IPS DF 6.9 (cell line): Measurements from ENCODE around the gene SMYD5.
"Not testable (repeated sequence)": the region's sequence is repeated elsewhere in the genome, so short reads cannot be mapped to it uniquely, and the experiment has no call there.

Source experiments
- DNase-seq: peaks from one replicate; pipeline ENCODE4 v3.0.0-alpha.2; 2013; ENCODE audit warnings: low read depth, low spot score
- H3K27ac ChIP-seq: one replicate; pipeline ENCODE4 v1.5.1; 2013; ENCODE audit warnings: low read length, control low read depth
- H3K27me3 ChIP-seq: 2 replicates; pipeline ENCODE4 v1.6.1; 2013; ENCODE audit warnings: mild to moderate bottlenecking, low read length; ENCODE audit not compliant: control insufficient read depth, insufficient read depth
- H3K36me3 ChIP-seq: 2 replicates; pipeline ENCODE4 v1.6.1; 2013; ENCODE audit warnings: low read length; ENCODE audit not compliant: control insufficient read depth, insufficient read depth
- H3K4me1 ChIP-seq: 2 replicates; pipeline ENCODE4 v1.6.1; 2013; ENCODE audit warnings: low read length; ENCODE audit not compliant: control insufficient read depth, insufficient read depth
- H3K4me3 ChIP-seq: 2 replicates; pipeline ENCODE4 v1.5.1; 2013; ENCODE audit warnings: mild to moderate bottlenecking, low read length
- H3K9me3 ChIP-seq: 2 replicates; pipeline ENCODE4 v1.6.1; 2013; ENCODE audit warnings: low read length, inconsistent platforms; ENCODE audit not compliant: control insufficient read depth, insufficient read depth
- WGBS: extraction: QIAGEN DNeasy Blood & Tissue Kit; methylation state at CpG from one replicate; pipeline ENCODE4 v1.1.7; 2013; ENCODE audit warnings: mixed read lengths, missing lambda C conversion rate; ENCODE audit not compliant: insufficient read length, insufficient coverage; 5-methylcytosine and 5-hydroxymethylcytosine counted together

The SMYD5 gene

DNA sequence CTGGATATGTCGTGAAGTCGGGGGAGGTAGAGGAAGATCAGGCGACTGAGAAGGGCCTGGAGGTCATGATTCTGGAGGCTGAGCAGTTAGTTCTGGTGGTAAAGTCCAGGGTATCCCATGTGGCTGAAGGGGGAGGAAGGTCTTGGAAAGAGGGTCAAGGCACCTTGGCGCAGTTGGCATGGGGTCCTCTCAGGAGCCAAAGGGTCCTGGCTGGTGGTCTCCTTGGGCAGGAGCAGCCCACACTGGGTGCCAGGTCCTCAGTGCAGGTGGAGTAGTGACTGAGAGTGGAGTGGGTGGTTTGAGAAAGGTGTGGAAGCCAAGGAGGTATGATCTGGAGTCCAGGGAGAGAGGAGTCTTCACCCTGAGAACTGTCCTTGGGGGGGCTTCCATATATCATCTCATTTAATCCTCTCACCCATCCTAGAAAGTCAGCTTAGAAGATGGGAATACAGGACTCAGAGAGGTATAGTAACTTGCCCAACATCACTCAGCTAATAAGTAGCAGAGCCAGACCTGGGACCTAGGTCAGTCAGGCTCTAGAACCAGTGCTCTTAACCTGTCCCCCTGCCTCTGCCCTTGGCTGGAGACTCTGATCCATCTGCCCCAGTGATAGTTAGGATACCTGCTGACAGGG, 45.8 kb downstream of the SMYD5 start:
- WGBS = no CpG with 5 or more reads among the region's 4 CpGs
- H3K36me3 ChIP-seq = peaks cover 11% of the 10 kb centered on the region; the same call in 1 of the 2 replicates
- peaks cover 3% of the 10 kb centered on the region; the same call in 1 of the 2 replicates for H3K4me1 ChIP-seq
- no peak overlapping the region for H3K27ac ChIP-seq
- no peaks in the 10 kb centered on the region for H3K9me3 ChIP-seq
- DNase-seq = no peak
- H3K27me3 ChIP-seq = no peaks in the 10 kb centered on the region
- no peak overlapping the region for H3K4me3 ChIP-seq

DNA sequence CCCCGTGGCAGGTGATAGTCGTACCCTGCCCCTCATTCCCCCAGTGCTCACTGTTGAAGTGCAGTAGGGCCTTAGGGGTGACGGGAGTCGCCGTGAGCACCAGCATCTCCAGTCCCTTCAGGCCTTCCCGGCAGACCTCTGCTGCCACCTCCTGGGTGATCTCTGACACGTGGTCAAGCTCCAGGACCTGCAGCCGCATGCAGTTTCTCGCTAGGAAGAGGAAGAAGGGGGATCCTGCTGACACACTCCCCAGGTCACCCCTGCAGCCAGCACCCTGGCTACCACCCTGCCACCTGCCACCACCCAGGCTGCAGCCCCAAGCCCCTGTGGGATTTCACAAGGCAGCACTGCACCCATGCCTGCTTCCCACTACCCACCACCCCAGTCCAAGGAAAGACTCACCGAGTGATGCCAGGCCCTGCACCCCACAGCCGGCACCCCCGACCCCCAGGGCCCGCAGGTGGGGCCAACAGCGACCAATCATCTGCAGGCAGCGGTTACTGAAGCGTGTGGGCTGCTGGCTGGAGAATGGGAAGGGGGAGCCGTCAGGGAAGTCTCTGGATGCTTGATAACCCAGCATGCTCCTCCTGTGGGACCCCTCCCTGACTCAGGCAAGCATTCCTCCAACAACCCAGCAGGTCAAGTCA, 46.4 kb downstream of the SMYD5 start:
- Histone ChIP-seq H3K36me3 (peaks cover 11% of the 10 kb centered on the region; the same call in 1 of the 2 replicates), H3K4me1 (peaks cover 3% of the 10 kb centered on the region; the same call in 1 of the 2 replicates), H3K9me3 (no peaks in the 10 kb centered on the region), H3K4me3 (no peak overlapping the region), H3K27me3 (no peaks in the 10 kb centered on the region), H3K27ac (no peak overlapping the region)
- DNase-seq = no peak
- WGBS = no CpG with 5 or more reads among the region's 17 CpGs

DNA sequence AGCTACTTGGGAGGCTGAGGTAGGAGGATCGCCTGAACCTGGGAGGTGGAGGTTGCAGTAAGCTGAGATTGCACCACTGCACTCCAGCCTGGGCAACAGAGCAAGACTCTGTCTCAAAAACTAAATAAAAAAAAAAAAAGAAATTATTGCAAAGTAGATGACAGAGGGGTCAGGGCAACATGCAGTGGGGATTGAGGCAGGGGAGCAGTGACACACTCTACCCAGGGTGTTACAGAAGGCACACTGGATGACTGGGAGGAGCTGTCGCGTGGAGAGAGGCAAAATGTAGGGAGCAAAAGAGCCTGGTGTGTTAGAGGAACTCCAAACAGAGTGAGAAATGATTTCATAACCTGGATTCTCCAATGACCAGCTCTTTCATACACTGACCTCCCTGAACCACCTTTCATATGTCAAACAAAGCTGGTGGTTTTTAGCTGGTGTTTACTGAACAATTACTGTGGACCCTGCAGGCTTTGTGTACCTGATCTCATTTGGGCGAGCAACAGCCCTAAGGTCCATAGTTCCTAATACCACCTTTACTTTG, 48.1 kb downstream of the SMYD5 start:
- WGBS = no CpG with 5 or more reads among the region's 4 CpGs
- Histone ChIP-seq H3K9me3 (no peaks in the 10 kb centered on the region), H3K27ac (no peak overlapping the region), H3K4me1 (peaks cover 3% of the 10 kb centered on the region; the same call in 1 of the 2 replicates), H3K36me3 (peaks cover 11% of the 10 kb centered on the region; the same call in 1 of the 2 replicates), H3K4me3 (no peak overlapping the region), H3K27me3 (no peaks in the 10 kb centered on the region)
- DNase-seq = no peak

DNA sequence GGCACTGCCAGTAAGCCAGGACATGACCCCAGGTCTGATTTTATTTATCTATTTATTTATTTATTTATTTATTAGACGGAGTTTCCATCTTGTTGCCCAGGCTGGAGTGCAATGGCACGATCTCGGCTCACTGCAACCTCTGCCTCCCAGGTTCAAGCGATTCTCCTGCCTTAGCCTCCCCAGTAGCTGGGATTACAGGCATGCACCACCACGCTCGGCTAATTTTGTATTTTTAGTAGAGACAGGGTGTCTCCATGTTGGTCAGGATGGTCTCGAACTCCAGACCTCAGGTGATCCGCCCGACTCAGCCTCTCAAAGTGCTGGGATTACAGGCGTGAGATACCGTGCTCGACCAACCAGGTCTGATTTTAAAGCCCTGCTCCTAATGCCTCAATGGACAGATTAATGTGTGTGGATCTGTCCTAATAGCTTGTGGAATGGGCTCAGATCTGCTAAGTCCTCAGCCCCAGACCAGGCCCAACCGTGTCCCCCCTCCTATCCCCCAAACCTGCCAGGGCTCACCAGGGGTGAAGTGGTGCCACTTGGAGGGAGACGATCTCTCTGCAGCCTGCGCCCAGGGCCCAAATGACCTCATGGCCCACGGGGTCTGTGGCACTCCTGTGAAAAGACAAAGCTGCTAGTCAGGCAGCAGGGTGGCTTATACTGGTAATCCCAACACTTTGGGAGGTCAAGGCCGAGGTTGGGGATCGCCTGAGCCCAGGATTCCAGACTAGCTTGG, 48.8 kb downstream of the SMYD5 start:
- H3K9me3 ChIP-seq, H3K27me3 ChIP-seq, DNase-seq, H3K27ac ChIP-seq, H3K4me1 ChIP-seq, H3K4me3 ChIP-seq: not testable (repeated sequence)
- WGBS = no CpG with 5 or more reads among the region's 18 CpGs
- peaks cover 11% of the 10 kb centered on the region; the same call in 1 of the 2 replicates for H3K36me3 ChIP-seq

DNA sequence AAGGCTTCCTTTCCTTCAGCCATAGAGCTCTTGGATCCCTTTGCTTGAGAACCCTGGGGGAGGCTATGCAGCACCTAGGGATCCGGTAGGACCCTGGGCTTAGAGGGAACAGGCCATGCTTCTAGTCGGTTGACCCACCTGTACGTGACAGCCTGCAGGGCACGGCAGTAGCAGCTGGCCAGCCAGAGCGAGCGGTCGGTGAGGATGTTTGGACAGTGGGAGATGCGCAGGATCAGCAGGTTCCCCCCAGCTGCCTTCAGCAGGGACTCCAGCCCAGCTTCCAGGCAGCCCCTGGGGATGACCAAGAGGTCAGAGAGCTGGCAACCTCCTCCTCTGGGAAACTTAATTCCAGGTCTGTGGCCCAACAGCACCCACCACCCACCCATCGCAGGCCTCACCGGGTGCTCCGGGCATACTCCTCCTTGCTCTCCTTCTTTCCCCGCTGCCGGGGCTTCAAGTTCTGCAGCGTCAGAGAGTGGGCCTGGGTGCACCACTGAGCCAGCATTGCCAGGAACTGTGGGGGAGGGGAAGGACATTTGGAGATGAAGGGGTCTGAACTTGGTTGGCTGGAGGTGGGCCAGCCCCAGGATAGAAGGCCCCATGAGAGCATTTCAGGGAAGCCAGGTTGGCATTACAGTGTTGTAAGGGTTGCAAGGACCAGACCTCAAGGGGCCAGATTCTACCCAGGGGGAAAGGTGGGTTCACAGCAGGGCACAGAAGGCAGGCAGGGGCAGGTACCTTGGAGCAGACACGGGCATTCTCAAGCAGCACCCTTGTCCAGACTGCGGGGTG, 49.7 kb downstream of the SMYD5 start:
- peaks cover 2% of the 10 kb centered on the region; the same call in 1 of the 2 replicates for H3K27me3 ChIP-seq
- H3K27ac ChIP-seq = no peak overlapping the region
- DNase-seq = no peak
- no CpG with 5 or more reads among the region's 16 CpGs for WGBS
- no peak overlapping the region for H3K4me3 ChIP-seq
- peaks cover 8% of the 10 kb centered on the region; the same call in 1 of the 2 replicates for H3K36me3 ChIP-seq
- peaks cover 5% of the 10 kb centered on the region for H3K4me1 ChIP-seq
- H3K9me3 ChIP-seq = no peaks in the 10 kb centered on the region

DNA sequence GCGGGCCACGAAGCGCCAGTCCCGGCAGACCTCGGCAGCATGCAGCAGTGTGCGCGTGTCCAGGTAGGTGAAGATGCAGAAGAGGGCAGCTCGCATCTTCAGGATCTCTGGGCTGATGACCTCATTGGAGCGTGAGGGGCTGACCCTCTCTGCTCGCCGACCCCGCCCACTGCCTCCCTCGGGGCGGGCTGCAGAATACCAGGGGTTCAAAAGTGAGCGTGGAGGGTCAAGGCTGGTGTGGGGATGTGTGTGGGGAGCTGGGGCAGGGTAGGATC, 50.2 kb downstream of the SMYD5 start:
- Histone ChIP-seq H3K4me3 (no peak overlapping the region), H3K36me3 (0 out of 2 replicates have a peak, but pooled peaks cover 3% of the 10 kb centered on the region), H3K4me1 (peaks cover 5% of the 10 kb centered on the region), H3K27ac (no peak overlapping the region), H3K9me3 (no peaks in the 10 kb centered on the region), H3K27me3 (peaks cover 2% of the 10 kb centered on the region; the same call in 1 of the 2 replicates)
- DNase-seq = no peak
- no CpG with 5 or more reads among the region's 15 CpGs for WGBS

DNA sequence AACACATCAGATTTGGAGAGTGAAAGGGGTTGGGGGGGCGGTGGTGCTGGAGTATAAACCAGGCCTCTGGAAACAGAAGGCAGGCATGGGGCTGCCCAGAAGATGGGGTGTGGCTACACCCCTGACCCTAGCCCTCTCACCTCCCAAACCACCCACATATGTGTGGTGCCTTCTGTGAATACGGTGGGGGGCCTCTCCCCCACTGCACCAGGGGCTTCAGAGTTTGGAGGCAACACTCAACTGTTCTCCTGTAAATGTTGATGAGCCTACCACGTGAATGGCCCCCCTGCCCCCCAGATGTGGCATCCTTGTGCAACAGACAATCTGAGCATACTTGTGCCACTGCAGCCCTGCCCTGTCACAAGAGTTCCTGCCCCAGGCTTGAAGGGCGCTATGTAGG, 50.7 kb downstream of the SMYD5 start:
- no peak overlapping the region for H3K27ac ChIP-seq
- H3K36me3 ChIP-seq = 0 out of 2 replicates have a peak, but pooled peaks cover 2% of the 10 kb centered on the region

DNA sequence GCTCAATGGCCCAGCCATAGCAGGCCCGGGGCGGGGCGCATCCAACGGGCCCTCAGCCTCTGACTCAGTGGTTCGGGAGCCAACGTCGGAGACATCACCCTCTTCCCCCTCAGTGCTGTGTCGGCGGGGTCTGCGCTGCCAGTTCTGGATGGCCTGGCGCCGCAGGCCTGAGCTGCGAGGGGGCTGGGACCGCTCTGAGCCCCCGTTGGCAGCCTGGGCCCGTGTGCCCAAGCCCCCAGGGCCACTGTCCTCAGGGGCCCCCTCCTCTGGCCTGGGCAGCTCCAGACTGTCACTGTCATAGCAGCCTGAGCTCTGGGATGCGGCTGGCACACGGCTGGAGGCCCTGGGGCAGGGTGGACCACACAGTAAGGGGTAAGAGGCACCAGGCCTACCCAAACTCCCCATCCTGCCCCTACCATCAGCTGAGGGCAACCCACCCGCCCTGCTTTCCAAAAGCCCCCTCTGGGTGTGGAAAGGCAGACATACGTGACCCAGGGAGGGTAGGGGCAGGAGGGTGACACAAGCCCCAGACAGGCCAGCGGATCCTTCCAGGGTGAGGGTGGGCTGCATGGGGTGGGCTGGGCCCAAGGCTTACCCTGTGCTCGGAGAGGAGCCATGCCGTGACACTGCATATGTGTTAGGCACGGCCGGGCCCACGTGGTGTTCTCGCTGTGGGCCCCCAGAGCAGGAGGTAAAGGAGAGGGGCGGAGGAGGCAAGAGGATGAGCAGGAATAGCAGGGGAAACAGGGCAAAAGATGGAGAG, 51.4 kb downstream of the SMYD5 start:
- H3K36me3 ChIP-seq = 0 out of 2 replicates have a peak, but pooled peaks cover 2% of the 10 kb centered on the region
- H3K4me3 ChIP-seq = no peak overlapping the region
- no CpG with 5 or more reads among the region's 28 CpGs for WGBS

More for the DNA sequence above, 50.7 kb downstream of the SMYD5 start:
- no CpG with 5 or more reads among the region's 4 CpGs for WGBS
- peaks cover 2% of the 10 kb centered on the region; the same call in 1 of the 2 replicates for H3K27me3 ChIP-seq
- peaks cover 5% of the 10 kb centered on the region for H3K4me1 ChIP-seq
- H3K4me3 ChIP-seq = no peak overlapping the region
- no peak for DNase-seq
- no peaks in the 10 kb centered on the region for H3K9me3 ChIP-seq

DNA sequence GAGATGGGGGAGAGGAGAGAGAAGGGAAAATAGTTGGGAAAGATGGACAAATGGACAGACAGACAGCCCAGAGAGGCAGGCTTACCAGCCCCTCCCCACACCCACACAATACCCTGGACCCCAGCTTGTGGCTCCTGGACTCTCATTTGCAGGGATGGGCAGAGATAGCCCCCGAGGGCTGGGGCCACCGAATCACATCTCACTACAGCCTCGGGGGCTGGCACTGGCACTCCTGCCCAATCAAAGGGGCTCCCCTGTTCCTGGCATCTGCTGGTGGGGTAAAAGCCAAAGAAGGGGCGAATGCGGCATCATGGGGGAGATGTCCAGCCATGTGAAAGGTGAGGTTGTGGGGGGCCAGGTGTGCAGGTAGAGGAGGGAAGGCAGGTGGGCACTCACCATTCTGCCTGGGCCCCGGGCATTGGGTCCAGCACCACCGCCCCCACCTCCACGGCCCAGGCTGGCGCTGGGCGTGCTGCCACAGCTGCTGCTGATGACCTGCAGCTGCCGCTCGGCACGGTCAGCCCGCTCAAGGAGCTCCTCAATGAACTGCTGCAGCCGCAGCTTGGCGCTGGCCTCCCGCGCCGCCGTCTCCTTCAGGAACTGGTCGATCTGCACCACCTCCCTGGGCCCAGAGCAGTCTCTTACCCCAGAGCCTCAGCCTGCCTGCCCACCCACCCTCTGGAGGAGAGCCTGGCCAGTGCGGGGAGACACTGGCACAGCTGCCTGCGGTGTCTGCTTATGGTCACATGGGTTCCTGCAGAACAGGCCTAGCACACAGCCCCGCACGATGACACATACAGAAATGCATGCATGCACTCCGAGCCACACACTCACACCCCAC, 52.2 kb downstream of the SMYD5 start:
- Histone ChIP-seq H3K4me3 (no peak overlapping the region), H3K4me1 (peaks cover 2% of the 10 kb centered on the region), H3K9me3 (no peaks in the 10 kb centered on the region), H3K36me3 (0 out of 2 replicates have a peak, but pooled peaks cover 2% of the 10 kb centered on the region), H3K27me3 (peaks cover 2% of the 10 kb centered on the region; the same call in 1 of the 2 replicates), H3K27ac (no peak overlapping the region)
- DNase-seq = no peak
- WGBS = no CpG with 5 or more reads among the region's 26 CpGs

More for the DNA sequence above, 51.4 kb downstream of the SMYD5 start:
- no peak for DNase-seq
- H3K4me1 ChIP-seq = peaks cover 4% of the 10 kb centered on the region
- H3K27ac ChIP-seq = no peak overlapping the region
- H3K27me3 ChIP-seq = peaks cover 2% of the 10 kb centered on the region; the same call in 1 of the 2 replicates
- H3K9me3 ChIP-seq = no peaks in the 10 kb centered on the region
